ENCODE measurements around the gene RALGPS1. TPM values are rescaled to one million over a fixed set of nuclear protein-coding genes. Genes with fewer than 3 reads are reported as not detected.

The RALGPS1 gene
- total RNA-seq, 2 experiments from 2014 or later, result 1.9 to 2.2 TPM

GRCh38 chr9:127034691-127035090 is 120.1 kb downstream of the RALGPS1 start:
- POLR2A ChIA-PET, result no interaction called here
- ATAC-seq (no peak), DNase-seq (no peak)
- no peak overlapping the region for H3K4me3 Mint-ChIP-seq
- no peak overlapping the region for H3K27ac Mint-ChIP-seq
- H3K36me3 Mint-ChIP-seq (ENCODE audit: low read depth), result no peaks in the 10 kb centered on the region
- TF ChIP-seq CTCF (IDR thresholded peaks at IDR 0.05), result no peak
- intact Hi-C loops (cut with micrococcal nuclease), result no loop called here
- H3K4me1 Mint-ChIP-seq (ENCODE audit: low read depth), result no peaks in the 10 kb centered on the region
- H3K27me3 Mint-ChIP-seq, result no peaks in the 10 kb centered on the region
- no peaks in the 10 kb centered on the region for H3K9me3 Mint-ChIP-seq
- CTCF ChIA-PET, result no interaction called here

GRCh38 chr9:127035423-127035822 is 120.8 kb downstream of the RALGPS1 start:
- Mint-ChIP-seq H3K27me3 (no peaks in the 10 kb centered on the region), H3K9me3 (no peaks in the 10 kb centered on the region), H3K4me1 (ENCODE audit: low read depth) (no peaks in the 10 kb centered on the region), H3K4me3 (no peak overlapping the region), H3K27ac (no peak overlapping the region), H3K36me3 (ENCODE audit: low read depth) (no peaks in the 10 kb centered on the region)
- ATAC-seq, result no peak
- ChIA-PET POLR2A (no interaction called here), CTCF (interaction anchor here (0.7 kb wide), 1 partner anchor 545 kb away, joined by 3 read pairs; no protein-coding TSS in a partner anchor)
- intact Hi-C loops (cut with micrococcal nuclease), result no loop called here
- DNase-seq, result no peak
- no peak for TF ChIP-seq CTCF (IDR thresholded peaks at IDR 0.05)

- ChIA-PET CTCF (interaction anchor here (0.7 kb wide), 1 partner anchor 545 kb away, joined by 3 read pairs; no protein-coding TSS in a partner anchor), POLR2A (no interaction called here)
Observed at GRCh38 chr9:127035948-127036347, 121.4 kb downstream of the RALGPS1 start.

GRCh38 chr9:127036437-127036836 is 121.9 kb downstream of the RALGPS1 start:
- Mint-ChIP-seq H3K4me3 (no peak overlapping the region), H3K36me3 (ENCODE audit: low read depth) (no peaks in the 10 kb centered on the region), H3K9me3 (no peaks in the 10 kb centered on the region), H3K27ac (no peak overlapping the region), H3K27me3 (peaks cover under 1% of the 10 kb centered on the region), H3K4me1 (ENCODE audit: low read depth) (no peaks in the 10 kb centered on the region)
- ATAC-seq, result no peak
- no peak for DNase-seq
- TF ChIP-seq CTCF (IDR thresholded peaks at IDR 0.05), result no peak
- CTCF ChIA-PET, result interaction anchor here (0.7 kb wide), 1 partner anchor 546 kb away, joined by 3 read pairs; no protein-coding TSS in a partner anchor
- intact Hi-C loops (cut with micrococcal nuclease), result no loop called here
- POLR2A ChIA-PET, result no interaction called here

More at GRCh38 chr9:127035948-127036347, 121.4 kb downstream of the RALGPS1 start:
- TF ChIP-seq CTCF (IDR thresholded peaks at IDR 0.05), result no peak
- ATAC-seq (no peak), DNase-seq (no peak)
- no peaks in the 10 kb centered on the region for H3K4me1 Mint-ChIP-seq (ENCODE audit: low read depth)
- intact Hi-C loops (cut with micrococcal nuclease), result no loop called here
- no peak overlapping the region for H3K27ac Mint-ChIP-seq
- H3K9me3 Mint-ChIP-seq, result no peaks in the 10 kb centered on the region
- H3K36me3 Mint-ChIP-seq (ENCODE audit: low read depth), result no peaks in the 10 kb centered on the region
- no peak overlapping the region for H3K4me3 Mint-ChIP-seq
- H3K27me3 Mint-ChIP-seq, result no peaks in the 10 kb centered on the region

DNA sequence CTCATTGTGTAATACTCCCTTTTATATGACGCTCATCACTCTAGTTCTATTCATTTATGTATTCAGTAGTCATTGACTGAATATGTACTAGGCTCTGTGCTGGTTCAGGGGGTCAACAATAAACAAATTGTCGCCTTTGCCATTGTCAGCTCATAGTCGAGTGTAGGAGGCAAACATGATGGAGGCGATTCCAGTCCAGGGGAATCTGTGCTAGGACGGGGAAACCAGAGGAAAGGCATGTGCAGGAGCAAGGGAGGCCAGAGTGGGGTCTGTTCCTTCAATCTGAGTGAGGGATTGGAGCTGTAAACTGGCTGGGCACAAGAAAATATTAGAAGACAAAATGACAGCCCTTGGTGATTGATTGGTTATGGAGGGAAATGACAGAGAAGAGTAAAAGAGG is 123.9 kb downstream of the RALGPS1 start:
- no peak overlapping the region for H3K4me3 Mint-ChIP-seq
- POLR2A ChIA-PET, result no interaction called here
- no peaks in the 10 kb centered on the region for H3K4me1 Mint-ChIP-seq (ENCODE audit: low read depth)
- DNase-seq (no peak), ATAC-seq (no peak)
- TF ChIP-seq CTCF (IDR thresholded peaks at IDR 0.05), result no peak
- H3K27ac Mint-ChIP-seq, result no peak overlapping the region
- CTCF ChIA-PET, result no interaction called here
- H3K9me3 Mint-ChIP-seq, result no peaks in the 10 kb centered on the region
- H3K36me3 Mint-ChIP-seq (ENCODE audit: low read depth), result no peaks in the 10 kb centered on the region
- peaks cover 4% of the 10 kb centered on the region for H3K27me3 Mint-ChIP-seq
- intact Hi-C loops (cut with micrococcal nuclease), result no loop called here
